ENCODE results near the gene MRNIP.

The MRNIP gene, protein sequence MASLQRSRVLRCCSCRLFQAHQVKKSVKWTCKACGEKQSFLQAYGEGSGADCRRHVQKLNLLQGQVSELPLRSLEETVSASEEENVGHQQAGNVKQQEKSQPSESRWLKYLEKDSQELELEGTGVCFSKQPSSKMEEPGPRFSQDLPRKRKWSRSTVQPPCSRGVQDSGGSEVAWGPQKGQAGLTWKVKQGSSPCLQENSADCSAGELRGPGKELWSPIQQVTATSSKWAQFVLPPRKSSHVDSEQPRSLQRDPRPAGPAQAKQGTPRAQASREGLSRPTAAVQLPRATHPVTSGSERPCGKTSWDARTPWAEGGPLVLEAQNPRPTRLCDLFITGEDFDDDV

DNA sequence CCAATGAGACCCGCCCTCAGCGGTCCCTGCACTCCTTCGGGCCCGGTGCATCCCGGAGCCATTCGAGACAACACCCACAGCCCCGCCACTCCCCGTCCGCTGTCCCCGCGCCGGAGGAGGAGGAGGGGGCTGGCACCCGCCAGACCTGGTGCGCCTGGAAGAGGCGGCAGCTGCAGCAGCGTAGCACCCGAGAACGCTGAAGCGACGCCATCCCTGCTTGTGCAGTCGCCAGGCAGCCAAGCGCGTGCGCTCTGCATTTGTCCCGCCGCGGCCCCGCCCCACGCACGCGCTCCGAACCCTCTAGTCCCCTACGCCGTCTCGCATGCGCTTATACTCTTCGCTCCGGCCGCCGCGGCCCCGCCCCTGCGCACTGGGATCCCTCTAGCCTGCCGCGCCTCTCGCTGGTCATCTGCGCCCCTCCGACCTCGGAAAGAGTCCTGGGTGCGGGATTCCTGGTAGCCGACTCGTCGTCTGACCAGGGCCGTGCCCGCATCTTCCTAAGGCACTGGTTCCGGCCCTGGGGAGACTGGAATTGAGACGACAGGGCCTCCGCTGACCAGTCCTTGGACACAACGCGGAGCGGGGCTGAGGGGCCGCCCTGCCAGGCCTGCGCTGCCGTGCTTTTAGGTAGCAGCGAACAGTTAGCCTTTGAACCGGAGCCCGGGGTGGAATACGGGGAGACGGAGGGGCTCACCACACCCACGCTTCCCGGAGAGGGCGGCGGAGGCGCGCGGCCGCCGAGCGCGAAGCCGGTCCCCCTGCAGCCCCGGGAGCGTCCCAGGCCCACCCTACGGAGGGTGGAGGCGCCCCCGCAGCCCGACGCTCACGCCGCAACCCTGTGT is at the start of gene MRNIP:
MRNIP (minus strand) TSS at position 232 of the 842 bp plus-strand sequence; CDS start at position 211, 21 bp downstream.
- peak; percentile 94 for DNase-seq

DNA sequence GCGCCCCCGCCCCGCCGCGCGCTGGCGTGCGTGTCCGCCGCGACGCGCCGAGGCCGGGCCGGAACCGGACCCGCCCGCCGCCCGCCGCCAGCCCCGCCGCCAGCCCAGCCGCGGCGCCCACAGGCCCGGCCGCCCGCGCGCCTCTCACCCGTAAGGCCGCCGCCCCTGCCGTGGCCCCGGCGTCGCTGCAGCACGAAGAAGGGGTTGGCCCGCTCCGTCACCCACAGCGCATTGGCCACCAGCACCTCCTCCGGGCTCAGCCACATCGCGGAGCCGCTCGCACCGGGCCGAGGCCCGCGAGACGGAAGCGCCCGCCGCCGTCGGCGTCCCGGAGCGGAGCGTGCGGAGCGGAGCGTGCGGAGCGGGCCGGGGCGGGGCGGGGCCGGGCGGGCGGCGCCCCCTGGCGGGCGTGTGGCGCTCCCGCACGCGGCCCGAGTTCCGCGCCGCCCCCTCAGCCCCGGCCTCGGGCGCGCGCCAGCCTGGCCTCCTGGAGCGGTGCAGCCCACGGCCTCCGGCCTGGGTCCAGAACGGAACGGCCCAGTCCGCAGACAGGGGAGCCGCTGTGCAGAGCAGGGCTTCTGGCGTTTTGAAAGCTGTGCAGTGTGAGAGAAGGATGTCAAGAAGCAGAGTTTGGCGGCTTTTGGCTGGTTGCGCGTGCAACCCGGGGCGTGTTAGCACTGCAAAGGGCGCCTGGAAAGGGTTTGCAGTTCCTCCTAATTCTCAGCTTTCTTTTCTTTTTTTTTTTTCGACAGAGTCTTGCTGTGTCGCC is 49.1 kb upstream of the MRNIP start, which contains the start of gene TBC1D9B:
TBC1D9B (minus strand) TSS at position 342 of the 769 bp plus-strand sequence; CDS start at position 266, 76 bp downstream.
- DNase-seq, result peak; percentile 72

DNA sequence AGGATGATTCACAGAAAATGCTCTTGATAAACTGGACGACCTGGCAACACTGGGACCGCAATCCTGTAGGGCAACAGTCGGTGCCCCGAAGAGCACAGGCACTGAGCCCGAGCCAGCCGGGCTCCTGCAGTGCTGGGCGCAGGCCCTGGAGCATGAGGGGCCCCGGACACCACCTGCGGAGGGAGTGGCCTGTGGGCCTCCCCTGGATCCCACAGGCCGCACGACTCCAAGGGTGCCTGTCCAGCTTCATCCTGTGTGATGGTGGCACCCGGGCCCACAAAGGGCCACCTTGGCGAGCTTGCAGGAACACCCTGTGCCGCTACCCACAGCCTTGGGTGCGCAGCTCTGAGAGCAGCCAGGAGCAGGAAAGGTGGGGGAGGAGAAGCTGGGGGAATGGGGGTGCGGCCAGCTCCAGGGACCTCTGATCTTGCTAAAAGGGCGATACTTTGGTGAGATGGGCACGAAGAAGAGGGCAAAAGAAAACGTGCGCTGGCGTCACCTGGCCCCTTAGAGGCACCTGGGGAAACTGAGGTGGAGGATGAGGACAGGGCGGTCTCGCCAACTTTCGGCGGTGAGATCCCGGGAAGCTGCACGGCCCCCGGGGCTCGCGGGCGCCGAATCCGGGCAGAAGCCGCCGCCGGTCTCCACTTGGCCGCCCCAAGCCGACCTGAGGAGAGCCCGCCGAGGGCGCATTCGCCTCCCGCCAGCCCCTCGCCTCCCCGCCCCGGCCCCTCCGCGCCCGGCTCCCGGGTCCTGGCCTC is 48.4 kb upstream of the MRNIP start:
- peak; percentile 36 for DNase-seq

DNA sequence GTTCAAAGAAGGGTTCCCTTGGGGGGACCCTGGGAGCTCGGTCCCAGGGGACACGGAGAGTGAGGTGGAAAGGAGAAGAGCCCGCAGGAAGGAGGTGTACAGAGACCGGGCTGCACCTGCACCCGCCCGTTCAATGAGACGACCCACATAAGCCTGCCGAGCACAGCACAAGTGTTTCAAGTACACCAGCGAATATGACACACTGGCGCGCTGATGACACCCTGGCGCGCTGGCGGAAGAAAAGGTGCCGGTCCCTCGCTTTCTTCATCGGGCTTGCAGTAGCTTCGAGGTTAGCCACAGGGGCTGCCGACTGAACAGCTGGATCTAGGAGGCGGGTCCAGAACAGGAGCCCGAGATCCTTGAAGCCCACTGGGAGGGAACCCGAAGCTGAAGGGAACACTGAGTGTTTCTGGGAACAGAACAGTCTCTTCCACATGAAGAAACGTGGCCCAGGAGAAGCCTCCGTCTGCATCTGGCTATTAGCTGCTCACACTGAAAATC is 47.7 kb upstream of the MRNIP start:
- no peak for DNase-seq

DNA sequence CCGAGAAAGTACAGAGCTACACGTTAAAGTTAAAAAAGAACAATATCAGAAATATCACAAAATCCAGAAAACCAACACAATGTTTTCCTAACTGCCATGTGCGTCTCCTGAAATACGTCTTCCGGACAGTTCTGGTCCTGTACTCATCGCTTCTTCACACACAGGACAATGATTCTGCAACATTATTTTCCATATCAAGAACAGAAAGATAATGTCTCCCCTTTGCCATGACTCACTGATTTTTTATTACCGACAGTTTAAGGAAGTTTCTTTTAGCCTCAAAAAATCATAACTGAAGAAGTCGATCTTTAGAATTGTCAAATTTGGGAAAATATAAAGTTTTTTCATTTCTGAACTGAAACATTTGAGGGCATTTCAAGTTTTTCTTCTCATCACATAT is 46.5 kb upstream of the MRNIP start:
- no peak for DNase-seq

DNA sequence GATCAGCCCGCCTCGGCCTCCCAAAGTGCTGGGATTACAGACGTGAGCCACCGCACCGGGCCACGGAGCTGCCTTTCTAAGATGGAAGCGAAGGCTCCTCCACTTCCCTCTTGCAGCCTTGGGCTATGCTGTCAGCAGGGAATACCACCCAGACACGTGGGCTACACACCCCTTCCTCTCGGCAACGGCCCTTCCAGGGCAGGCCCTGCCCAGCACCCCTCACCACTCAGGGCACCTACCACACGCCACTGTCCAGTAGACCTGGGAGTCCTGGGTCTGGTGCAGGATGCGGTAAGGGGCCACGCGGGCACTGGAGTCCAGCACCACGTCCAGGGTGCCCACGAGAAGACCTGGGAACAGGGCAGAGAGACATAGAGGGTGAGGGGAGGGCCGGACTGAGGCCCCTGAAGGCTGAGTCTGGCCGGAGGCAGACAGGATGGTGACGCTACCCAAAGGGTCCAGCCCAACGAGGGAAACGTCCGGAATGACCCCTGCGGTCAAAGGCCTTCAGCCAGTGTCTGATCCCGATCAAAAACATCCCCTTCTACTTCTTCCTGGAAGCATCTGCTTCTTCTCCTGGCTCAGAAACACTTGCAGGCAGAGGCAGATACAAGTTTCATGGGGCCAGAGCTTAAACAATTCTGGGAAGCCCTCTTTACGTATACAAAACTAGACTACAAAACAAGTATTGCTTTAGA is 46.0 kb upstream of the MRNIP start:
- no peak for DNase-seq

DNA sequence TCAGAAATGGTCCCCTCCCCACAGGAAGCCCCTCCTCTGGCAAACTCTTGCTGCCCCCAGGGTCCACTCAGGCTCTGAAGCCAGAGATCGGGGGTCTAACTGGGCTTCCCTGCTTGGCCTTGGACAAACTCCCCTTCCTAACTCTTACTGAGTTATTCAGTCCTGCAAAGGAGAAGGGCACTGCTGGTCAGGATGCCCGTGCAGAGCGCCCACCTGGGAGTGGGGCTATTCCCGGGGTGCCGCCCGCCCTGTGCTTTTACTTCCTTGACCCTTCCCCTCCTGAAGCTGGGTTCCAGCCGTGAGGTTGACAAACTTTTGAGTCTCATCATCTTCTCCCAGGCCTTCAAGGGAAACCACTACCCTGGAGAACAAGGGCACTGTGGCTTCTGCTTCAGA is 44.1 kb upstream of the MRNIP start:
- DNase-seq, result no peak

DNA sequence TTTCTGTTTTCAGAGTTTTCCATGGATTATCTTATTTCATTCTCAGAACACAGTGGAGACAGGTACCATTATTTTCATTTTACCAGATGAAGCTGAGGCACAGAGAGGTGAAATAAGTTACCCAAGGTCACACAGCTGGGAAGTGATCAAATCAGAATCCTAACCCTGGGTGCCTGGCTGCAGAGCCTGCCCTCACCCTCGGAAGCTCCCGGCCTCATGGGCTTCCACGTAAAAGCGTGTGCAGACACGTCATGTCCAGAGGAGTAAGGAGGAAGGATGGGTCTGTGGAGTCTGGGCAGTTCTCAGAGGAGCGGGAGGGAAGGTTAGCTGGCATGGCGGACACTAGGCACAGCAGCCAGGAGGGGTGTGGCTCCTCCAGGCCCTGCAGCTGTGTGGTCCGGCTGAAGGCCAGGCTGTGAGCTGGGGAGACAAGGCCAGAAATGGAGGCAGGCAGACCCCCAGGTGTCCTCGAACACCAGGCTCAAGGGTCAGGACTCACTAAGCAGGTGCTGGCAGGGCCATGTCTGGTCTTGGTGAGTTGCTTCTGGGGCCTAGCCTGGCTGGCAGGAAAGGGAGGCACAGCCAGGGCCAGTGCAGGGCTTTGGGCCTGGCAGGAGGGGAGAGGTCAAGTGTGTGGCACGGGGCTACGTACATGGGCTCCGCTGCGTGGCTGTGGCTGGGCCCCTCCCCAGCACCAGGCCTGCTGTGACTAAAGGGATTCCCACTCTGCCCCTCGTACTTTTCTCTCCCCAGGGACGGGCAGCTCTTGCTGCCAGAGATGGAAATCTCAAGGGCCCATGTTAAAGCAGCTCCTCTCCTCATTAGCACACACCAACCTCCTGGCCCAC is 43.5 kb upstream of the MRNIP start:
- no peak for DNase-seq

DNA sequence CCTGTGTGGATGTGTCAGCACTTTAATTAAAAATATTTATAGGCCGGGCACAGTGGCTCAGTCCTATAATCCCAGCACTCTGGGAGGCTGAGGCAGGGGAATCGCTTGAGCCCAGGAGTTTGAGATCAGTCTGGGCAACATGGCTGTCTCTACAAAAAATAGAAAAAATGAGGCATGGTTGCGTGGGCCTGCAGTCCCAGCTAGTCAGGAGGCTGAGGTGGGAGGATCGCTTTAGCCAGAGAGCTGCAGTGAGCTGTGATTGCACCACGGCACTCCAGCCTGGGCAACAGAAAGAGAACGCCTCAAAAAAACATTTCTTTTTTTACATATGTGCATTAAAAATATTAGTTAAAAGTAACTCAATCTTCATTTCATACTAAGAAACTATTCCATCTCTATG is 42.8 kb upstream of the MRNIP start:
- DNase-seq, result no peak

DNA sequence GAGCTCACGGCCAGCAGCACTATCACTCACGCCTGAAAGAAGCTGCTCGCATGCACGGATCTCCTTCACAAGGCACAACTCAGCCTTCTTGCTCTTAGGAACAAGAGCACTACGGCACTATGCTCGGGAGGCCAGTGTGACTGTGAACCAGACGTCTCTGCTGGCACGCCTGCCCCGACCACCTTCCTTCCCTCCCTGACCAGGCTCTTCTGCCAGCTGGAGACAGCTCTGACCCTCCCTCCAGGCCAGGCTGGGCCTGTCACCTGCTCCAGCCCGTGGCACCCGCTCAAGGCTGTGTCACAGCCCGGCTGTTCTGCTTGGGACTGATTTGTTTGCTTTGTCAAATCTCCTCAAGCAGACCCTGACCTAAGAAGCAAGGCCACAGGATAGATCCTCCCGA is 42.1 kb upstream of the MRNIP start:
- no peak for DNase-seq

DNA sequence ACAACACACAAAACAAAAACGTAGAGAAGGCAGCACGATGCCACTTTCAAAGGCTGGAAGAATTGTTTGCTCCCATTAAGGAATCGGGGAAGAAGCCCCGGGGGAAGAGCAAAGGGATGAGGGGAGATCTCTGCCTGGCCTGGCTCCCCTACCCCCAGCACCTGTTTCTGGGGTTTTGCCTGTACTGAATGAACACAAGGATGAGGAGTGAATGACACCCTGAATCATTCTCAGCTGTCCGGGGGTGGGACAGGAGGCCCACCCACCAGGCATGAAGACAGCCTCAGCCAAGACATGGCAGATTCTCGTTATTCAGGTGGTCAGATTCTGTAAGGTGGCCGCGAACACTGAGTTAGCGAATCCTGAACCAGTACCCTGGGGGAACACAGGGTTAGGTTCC is 41.6 kb upstream of the MRNIP start:
- no peak for DNase-seq

DNA sequence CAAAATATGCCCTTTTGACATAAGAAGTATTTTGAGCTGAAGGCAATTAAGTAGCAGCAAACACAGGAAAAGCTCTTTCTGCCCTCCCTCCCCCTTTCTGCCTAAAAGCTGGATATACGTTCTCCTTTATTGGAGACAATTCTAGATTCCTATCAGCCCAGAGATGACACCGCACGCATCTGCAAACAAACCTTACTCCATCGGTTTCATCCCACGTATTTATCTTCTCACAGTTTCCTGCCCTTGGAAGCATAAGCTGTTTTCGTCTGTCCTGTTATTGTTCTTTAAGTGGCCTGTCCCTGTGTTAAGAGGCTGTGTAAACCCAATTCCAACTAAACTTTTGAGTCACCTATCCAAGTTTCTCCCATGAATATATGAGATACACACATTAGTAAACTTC is 37.2 kb upstream of the MRNIP start:
- DNase-seq, result no peak

DNA sequence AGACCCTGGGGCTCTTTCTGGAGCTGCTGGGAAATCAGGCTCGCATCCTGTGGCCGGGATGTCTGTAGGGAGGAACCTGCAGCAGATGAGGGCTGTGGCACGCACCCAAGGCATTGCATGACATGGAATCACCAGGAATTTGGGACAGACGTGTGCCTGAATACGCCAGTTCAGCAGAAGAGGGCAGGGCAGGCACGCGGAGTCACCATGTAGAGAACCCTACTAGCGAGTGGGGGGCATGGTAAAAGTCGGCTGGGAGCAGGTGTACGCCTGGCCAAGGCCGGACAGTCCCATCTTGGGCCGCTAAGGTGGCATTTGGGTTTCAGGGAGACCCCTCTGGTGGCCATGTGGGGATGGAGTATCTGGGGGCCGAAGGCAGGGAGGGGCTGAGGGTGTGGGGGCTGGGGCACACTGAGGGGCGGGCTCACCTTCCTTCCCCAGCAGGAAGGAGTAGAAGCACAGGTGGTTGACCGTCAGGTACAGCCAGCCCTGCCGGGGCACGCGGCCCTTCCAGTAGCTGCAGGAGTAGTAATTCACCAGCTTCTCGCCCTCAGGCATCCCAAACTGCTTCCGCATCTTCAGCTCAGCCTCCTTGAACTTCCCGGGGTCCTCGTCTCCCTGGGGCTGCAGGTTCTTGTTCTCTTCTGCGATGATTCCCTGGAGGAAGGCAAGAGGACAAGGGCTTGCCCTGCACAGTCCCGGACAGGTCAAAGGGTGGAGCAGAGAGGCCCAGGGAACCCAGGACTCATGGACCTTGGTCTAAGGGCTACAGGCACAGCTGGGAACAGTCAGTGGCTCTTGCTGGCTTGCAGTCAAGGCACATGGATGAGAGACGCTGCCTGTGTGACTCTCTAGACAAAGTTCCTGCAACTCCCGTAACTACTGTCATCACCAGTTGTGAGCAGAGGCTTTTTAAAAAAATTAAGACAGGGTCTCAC is 35.6 kb upstream of the MRNIP start:
- no peak for DNase-seq

DNA sequence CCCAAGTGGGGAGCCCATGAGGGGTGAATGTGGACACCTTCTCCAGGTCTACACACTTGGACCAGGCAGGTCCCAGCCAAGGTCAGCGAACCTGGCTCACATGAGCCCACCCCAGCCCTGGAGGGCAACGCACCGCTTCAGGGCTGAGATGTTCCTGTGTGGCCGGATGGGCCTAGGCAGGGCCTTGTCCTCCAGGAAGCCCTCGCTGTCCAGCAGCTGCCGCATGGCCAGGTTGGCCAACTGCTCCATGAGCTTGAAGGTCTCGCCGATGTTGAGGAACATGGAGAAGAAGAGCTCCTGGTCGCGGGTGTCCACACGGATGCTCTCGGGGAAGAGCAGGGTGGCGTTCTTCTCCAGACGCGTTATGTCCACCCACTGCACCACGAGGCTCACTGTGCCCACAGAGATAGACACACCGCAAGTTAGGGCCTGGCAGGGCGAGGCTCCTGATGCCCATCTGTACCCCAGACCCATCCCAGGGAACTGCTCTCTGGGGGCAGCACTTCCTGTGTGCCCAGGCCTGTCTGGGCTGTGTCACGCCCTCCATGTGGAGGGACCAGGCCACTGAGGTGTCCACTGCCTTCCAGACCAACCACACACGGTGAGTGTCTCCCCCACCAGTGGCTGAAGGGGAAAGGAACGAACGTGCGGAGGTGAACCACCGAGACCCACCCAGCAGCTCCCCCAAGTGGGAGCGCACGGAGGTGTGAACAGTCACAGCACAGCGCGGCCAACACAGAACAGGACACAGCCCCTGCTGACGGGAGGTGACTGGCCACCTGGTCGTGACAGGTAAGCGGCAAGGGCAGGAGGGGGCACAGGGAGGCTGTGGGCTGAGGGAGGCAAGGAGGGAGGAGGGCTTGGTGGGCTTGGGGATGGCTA is 34.7 kb upstream of the MRNIP start:
- DNase-seq, result no peak

DNA sequence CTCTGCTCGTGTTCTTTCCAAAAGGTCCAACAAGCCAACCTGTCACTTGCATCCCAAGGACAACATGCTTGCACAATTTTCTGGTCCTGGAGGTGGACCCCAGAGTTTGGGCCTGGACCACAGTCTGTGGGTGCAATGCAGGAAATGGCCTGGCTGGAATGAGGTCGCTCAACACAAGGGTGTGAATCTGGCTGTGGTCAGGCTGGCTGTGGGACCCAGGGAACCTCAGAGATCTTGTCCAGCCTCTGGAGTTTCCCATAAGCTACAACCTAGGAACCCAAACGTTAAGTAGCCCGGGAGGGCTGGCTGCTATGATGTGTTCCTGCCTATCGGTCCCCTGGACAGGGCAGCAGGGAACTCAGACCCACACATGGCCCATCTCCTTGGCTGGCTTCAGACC is 33.6 kb upstream of the MRNIP start:
- no peak for DNase-seq

DNA sequence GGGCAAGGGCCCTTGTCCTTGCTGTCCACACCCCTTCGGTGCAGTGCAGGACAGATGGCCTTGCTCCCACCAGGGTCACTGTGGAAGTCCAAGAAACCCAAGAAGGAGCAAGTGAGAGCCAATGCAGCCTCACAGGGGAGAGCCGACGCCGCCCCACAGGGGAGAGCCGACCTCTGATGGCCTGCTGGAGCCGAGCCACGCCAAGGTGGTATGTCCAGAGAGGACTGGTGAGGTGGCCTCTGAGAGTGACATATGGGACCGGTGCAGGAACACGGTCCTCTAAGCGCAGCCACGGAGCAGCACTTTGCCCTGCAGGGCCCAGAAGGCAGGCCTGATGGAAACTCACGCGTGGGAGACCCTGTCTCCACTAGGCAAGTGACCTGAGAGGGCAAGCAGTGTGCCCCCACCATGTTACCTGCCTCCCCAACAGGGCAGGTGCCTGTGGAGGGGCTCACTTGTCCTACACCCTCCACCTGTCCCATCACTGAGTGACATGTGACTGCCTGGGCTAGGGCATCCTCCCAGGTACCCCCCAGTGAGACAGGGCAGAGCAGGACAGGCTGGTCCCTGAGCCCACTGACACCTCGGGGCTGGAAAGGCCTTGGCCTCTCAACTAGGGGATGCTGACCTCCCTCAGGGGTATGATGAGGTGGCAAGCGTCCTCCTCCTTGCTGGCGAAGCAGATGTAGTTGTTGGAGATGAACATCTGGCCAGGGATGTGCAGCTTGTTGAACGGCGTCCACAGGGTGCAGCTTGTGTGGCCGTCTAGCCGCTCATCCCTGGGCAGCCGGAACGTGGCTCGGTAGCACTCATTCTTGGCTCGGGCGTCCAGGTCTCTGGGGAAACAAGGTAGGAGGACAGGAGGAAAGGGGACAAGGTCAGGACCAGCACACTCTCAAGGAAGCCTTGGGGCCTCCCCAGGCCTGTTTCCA is 32.4 kb upstream of the MRNIP start:
- no peak for DNase-seq

DNA sequence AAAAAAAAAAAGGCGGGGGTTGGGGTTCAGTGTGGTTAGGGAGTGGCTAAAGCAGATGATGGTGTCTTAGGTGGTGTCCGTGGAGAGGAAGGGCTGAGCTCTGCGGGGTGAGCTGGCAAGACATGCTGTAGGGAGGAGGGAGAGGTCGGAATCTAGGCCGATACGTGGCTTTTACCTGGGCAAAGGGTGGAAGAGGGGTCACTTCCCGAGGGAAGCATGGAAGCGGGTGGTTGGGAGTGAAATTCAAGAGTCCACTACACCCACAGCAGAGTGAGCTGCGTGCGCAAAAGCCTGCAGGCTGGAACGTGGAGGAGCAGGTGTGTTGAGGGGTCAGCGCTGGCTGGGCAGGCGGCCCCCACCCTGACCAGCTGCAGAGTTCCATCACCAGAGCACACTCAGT is 31.3 kb upstream of the MRNIP start:
- no peak for DNase-seq

Measured in activated CD4-positive, alpha-beta T cell treated with anti-CD3 and anti-CD28 coated beads, Interleukin-10, Interleukin-2, amounts not matched to agents 100 ng/mL and 50 ng/mL, durations not matched to agents 16 hours and 8 hours (primary cell).